Stimulated activated naive CD4-positive, alpha-beta T cell treated with Interleukin-2 at 50 U/mL for 16 hours (primary cell): Measurements from ENCODE around the gene NUP85.
"Not testable (repeated sequence)": the region's sequence is repeated elsewhere in the genome, so short reads cannot be mapped to it uniquely, and the experiment has no call there.

Experiments used
- DNase-seq: peaks from one replicate; lab custom pipeline; 2025; lab: John Stamatoyannopoulos, UW

Gene NUP85

DNA sequence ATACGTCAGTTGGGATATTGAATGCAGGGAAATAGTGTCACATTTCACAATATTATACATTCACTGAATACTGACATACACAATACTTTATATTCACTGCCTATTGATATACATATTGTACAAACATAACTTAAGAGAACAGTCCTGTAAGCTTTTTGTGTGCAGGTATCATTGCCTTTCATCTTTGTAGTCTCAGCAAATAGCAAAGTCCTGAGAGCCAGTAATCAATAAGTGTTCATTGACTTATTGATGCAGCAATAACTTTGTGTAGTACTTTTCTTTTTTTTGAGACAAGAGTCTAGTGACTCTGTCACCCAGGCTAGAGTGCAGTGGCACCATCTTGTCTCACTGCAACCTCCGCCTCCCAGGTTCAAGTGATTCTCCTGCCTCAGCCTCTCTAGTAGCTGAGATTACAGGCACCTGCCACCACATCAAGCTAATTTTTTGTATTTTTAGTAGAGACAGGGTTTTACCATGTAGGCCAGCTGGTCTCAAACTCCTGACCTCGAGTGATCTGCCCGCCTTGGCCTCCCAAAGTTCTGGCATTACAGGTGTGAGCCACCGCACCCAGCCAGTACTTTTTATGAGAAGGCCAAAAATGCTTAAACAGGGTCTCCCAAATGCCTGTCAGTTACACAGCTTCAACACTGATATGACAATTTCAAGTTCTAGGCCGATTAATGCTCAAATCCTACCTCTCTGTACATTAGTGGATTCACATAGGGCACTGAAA, 5.4 kb upstream of the NUP85 start:
- DNase-seq, result no peak

DNA sequence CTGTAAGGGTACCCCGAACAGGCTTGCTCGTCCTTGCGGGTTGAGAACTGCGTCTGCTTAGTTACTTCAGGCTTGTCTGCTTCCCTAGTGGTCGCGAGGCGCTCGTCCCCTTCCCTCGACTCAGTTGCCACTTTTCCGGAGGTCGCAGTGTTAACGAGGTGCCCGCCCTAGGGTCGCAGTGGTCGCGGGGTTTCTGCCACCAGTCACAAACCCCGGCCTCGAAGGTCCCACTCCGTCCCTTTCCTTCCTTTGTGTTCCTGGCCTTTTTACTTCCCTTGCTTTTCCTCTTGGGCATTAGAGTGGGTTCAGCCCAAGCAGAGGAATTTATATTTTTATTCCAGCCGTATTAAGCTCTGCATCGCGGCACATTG, 299 bp downstream of the NUP85 start:
- no peak for DNase-seq

DNA sequence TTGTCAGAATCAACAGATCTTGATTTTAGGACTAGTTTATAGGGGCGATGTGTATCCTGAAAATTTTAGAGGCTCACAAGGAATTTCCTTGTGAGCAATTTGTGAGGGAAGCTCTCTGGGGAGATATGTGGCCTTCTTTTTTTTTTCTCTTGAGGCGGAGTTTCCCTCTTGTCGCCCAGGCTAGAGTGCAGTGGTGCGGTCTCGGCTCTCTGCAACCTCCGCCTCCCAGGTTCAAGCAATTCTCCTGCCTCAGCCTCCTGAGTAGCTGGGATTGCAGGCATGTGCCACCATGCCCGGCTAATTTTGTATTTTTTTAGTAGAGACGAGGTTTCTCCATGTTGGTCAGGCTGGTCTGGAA, 1.6 kb downstream of the NUP85 start:
- not testable (repeated sequence) for DNase-seq

DNA sequence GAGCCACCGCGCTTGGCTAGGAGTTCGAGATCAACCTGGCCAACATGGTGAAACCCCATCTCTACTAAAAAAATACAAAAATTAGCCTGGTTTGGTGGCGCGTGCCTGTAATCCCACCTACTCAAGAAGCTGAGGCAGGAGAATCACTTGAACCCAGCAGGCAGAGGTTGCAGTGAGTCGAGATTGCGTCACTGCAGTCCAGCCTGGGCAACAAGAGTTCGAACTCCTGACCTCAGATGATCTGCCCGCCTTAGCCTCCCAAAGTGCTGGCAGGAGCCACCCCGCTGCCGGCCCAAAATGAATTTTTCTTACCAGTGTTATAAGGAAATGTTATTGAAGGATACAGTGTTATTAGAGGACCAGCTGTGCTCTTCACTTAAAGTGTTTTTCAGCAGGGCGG, 2.3 kb downstream of the NUP85 start:
- DNase-seq, result no peak

GRCh38 chr17:75208161-75208560, 2.7 kb downstream of the NUP85 start:
- DNase-seq, result no peak

GRCh38 chr17:75209061-75209460, 3.6 kb downstream of the NUP85 start:
- no peak for DNase-seq

DNA sequence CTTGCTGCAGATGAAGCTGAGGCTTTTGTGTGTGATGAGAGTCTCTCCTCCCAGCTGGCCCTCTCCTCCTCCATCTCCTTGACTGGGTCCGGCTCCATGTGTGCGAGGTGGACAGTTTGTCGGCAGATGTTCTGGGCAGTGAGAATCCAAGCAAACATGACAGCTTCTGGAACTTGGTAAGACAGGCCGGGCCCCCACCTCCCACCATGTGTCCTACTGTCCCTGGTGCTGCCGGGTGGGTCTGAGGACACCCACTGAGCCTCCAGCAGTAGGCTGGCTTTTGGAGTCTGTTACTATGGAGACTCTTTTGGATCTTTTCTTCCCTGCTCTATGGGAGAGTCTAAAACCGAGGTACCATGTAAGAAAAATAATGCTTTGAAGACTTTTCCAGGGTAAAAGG, 12.7 kb downstream of the NUP85 start:
- DNase-seq, result no peak

DNA sequence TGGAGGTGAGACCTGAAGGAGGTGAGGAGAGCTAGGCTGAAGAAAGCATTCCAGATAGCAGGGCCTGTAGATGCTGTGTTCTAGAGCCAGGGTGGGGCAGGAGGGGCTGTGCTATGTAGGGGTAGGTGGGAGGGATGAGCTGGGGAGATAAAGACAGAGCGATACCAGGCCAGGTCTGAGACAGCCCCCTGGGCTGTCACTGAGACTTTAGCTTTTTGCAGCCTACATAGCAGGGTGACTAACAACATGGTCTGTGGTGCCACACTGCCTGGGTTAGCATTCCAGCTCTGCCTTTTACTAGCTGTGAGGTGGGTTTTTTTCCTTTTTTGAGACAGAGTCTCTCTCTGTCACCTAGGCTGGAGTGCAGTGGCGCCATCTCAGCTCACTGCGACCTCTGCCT, 14.3 kb downstream of the NUP85 start:
- no peak for DNase-seq

GRCh38 chr17:75225016-75225415, 19.5 kb downstream of the NUP85 start:
- DNase-seq, result no peak

DNA sequence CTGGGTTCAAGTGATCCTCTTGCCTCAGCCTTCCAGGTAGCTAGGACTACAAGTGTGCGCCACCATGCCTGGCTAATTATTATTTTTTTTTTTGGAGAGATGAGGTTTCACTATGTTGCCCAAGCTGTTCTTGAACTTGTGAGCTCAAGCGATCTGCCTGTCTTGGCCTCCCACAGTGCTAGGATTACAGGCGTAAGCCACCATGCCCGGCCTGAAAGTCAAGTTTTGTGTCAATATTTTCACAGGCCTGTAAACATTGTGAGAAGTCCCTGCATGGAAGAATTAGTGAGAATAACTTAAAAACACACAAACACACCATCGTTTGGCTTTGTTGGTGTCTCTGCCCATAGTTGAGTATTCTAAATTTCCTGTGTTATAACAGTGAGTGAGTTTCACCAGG, 22.2 kb downstream of the NUP85 start:
- DNase-seq, result no peak

DNA sequence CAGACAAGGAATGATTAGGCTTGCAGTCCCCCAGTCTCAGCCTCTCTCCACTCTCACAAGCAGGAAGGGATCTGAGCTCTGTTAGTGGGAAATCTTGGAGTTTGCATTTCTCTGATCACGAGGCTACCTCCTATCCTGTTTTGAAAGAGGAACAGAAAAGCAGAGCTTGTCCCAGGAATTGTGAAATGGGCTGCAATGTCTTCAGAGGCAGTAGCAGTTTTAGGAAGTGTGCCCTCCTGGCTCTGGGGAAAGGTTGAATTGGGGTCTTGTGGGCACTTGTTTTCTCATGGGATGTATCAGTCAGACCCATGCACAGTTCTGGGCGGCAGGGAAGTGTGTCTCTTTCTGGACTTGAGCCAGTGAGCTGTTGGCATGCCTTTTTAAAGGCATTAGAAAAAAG, 22.8 kb downstream of the NUP85 start:
- DNase-seq, result no peak

GRCh38 chr17:75228847-75229246, 23.4 kb downstream of the NUP85 start:
- DNase-seq, result no peak

DNA sequence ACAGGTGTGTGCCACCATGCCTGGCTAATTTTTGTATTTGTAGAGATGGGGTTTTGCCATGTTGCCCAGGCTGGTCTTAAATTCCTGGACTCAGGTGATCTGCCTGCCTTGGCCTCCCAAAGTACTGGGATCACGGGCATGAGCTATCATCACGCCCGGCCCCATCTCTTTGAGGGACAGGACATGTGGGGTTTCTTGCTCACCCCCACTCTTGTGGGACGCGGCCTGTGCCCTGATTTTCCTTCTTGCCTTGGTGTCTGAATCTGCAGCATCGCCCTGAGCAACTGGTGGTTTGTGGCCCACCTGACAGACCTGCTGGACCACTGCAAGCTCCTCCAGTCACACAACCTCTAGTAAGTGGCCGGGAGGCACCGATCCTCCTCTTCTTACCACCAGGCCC, 25.6 kb downstream of the NUP85 start:
- DNase-seq, result no peak

DNA sequence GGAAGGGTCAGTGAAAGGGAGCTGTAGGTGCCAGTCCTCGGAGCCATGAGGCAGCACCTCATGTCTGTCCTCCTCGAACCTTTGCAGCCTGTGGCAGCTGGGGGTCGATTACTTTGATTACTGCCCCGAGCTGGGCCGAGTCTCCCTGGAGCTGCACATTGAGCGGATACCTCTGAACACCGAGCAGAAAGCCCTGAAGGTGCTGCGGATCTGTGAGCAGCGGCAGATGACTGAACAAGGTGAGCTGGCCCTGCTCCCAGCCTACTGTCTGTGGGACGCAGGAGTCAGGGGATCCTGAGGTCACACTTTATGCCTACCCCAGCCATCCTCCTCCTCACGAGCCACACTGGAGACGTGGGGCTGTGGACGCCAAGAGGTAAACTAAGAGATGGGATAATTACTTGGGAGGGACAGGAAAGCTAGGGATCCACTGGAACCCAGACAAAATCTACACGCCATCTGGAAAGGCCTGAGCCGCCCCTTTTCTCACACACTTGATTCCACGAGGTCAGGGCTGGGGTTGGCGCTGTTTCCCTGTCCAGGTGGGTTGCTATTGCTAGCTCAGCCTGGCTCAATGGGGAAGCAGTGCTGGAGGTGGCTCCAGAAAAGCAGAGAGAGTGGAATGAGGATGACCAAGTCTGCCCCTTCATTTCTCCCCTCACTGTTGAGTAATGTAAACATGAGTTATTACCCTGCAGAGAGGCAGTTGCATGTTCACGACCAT, 26.4 kb downstream of the NUP85 start:
- no peak for DNase-seq

GRCh38 chr17:75232786-75233185, 27.3 kb downstream of the NUP85 start:
- DNase-seq, result no peak

DNA sequence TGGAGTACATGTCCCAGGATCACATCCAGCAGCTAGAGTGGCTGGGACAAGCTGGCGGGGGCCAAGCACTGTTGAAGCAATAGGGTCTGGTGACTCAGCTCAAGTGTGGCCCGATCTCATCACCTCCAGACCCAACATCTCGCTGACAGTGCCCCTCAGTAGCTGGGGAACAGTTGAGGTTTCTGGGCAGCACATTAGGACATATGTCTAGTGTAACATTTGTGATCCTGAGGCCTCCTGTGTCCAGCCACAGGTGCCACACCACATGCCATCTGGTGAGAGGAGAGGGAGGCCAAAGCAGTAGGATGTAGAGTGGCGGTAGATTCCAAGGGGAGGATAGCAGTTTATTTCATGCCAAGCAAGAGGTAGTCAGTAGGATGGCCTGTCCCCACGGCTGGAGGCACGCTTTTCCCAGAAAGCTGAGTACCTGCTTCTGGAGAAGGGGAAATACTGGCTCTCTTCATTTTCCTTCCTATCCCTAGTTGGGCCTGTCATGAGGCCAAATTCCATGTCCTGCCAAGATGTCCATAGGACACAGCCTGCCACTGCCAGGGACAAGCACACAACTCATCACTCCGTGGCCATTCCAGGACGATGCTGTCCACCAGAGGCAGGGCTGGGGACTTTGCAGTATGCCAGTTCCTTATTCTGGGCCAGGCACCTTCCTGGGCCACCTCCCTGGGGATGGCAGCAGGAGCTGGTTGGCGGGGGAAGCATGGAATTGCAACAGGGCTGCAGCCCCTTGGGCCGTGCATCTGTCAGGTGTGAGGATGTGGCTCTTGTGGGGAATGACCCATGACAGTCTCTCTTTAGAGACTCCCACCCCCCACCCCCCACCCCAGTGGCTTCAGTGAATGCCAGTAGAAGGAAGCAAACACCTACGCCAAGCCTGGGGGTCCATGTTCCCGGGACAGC, 31.9 kb downstream of the NUP85 start:
- DNase-seq, result no peak

GRCh38 chr17:75238020-75238580, 32.6 kb downstream of the NUP85 start:
- no peak for DNase-seq

GRCh38 chr17:75238684-75239191, 33.3 kb downstream of the NUP85 start:
- DNase-seq, result peak; percentile 52

DNA sequence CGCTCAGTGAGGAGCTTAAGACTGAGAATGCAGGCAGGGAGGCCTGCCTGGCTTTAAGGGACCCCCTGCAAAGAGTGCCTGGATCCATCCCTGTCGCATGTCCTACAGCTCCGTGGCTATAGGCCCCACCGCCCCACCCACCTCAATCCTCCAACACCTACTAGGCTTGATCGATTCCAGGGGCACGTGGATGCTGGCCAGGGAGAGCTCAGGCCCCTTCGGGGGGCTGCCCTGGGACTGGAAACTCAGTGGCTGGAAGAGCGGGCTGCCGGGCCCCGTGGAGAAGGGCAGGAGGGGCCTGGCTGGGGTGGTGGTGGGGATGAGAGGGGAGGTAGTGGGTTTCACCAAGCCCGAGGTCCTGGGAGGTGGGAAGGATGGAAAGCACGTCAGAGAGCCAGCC, 33.7 kb downstream of the NUP85 start:
- no peak for DNase-seq

- no peak for DNase-seq
These were observed 34.4 kb downstream of the NUP85 start for GRCh38 chr17:75239778-75240393.

DNA sequence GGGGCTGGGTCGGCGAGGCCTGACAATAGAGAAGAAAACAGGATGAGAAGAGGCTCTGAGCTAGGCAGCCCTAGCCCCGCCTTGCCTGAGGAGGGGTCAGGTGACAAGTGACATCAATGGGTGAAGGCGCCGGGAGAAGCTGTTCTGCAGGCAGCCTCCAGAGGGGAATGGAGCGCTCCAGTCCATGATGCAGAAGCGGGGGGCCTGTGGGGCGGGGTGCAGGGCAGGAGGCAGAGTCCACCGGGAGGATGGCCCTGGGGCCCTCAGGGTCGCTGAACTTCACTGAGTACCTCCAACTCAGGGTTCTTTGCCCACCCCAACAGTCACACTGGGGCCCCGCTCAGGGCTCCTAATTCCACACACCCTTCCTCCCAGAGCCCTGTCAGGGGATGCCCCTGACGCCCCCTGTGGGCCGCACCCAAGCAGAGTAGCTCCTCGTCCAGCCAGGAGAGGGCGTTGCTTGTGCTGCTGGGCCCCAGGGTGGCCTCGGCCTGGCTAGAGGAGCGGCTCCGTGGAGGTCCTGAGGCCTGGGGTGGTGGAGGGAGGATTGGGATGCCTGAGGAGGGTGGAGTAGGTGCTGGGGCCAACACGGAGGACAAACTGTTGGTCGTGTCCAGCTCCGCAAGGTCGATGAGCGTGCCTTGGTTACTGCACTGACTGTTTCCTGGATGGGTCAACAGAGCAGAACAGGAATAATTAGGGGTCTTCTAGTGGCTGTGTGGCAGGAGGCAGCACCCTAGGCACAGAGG, 35.1 kb downstream of the NUP85 start:
- peak; percentile 8 for DNase-seq
